BLaER1 treated with 17β-estradiol and CSF1 and Interleukin-3, amounts not matched to agents 10 nM and 100 nM (cell line): Measurements from ENCODE around the gene CSNK1A1.

Experiments
- H3K27ac ChIP-seq, 11 experiments: shearing (Covaris generic); formaldehyde crosslinking; 2 replicates each; pipeline ENCODE4 v1.8.1; 2022
- H3K27me3 ChIP-seq, 11 experiments: shearing (Covaris generic); formaldehyde crosslinking; 2 replicates each; pipeline ENCODE4 v1.8.1; 2022
- H3K36me3 ChIP-seq, 11 experiments: shearing (Covaris generic); formaldehyde crosslinking; 2 replicates each; pipeline ENCODE4 v1.8.1; 2022
- H3K4me1 ChIP-seq, 10 experiments: shearing (Covaris generic); formaldehyde crosslinking; 2 replicates each; pipeline ENCODE4 v1.8.1; 2022
- H3K4me2 ChIP-seq, 11 experiments: shearing (Covaris generic); formaldehyde crosslinking; 2 replicates each; pipeline ENCODE4 v1.8.1; 2022
- H3K4me3 ChIP-seq, 10 experiments: shearing (Covaris generic); formaldehyde crosslinking; 2 replicates each; pipeline ENCODE4 v1.8.1; 2022
- H3K9ac ChIP-seq, 11 experiments: shearing (Covaris generic); formaldehyde crosslinking; 2 replicates each; pipeline ENCODE4 v1.8.1; 2022
- H3K9me3 ChIP-seq, 11 experiments: shearing (Covaris generic); formaldehyde crosslinking; replicated peaks in 1 of 11; 2 replicates each; pipeline ENCODE4 v1.8.1; 2022
- H4K20me1 ChIP-seq, 11 experiments: shearing (Covaris generic); formaldehyde crosslinking; 2 replicates each; pipeline ENCODE4 v1.8.1; 2022
- Cebpa-rat ChIP-seq, 11 experiments: shearing (Covaris generic); IDR thresholded peaks; 2 replicates each; pipeline ENCODE4 v1.8.1; 2022

The CSNK1A1 gene

GRCh38 chr5:149561848-149562247 is 10.6 kb upstream of the CSNK1A1 start:
- peak overlapping the region in 2 of 10 experiments; percentile 5 to 48; a peak in 3 of 20 replicates for H3K4me3 ChIP-seq
- H3K9me3 ChIP-seq, result no peaks in the 10 kb centered on the region
- peak overlapping the region in 8 of 11 experiments; percentile 35 to 73 (median 56); a peak in 15 of 22 replicates for H3K9ac ChIP-seq
- H3K4me1 ChIP-seq, result peaks cover 10 to 54% (median 35%) of the 10 kb centered on the region in 10 experiments
- no peak for TF ChIP-seq Cebpa-rat (IDR thresholded peaks at IDR 0.05)
- no peaks in the 10 kb centered on the region for H3K36me3 ChIP-seq
- no peaks in the 10 kb centered on the region for H3K27me3 ChIP-seq
- no peaks in the 10 kb centered on the region for H4K20me1 ChIP-seq
- peak overlapping the region; percentile 27 to 92 (median 71); a peak in 21 of 22 replicates for H3K4me2 ChIP-seq
- peak overlapping the region in 10 of 11 experiments; percentile 24 to 88 (median 70); a peak in 18 of 22 replicates for H3K27ac ChIP-seq

GRCh38 chr5:149559706-149560105 is 8.5 kb upstream of the CSNK1A1 start:
- no peaks in the 10 kb centered on the region for H4K20me1 ChIP-seq
- H3K4me2 ChIP-seq, result peak overlapping the region in 3 of 11 experiments; percentile 41 to 92 (median 84); a peak in 6 of 22 replicates
- 0 out of 22 replicates have a peak overlapping the region, but pooled peaks of 2 of the 11 experiments have one; percentile 24 to 88 for H3K27ac ChIP-seq
- TF ChIP-seq Cebpa-rat (IDR thresholded peaks at IDR 0.05), result no peak
- H3K27me3 ChIP-seq, result no peaks in the 10 kb centered on the region
- H3K36me3 ChIP-seq, result no peaks in the 10 kb centered on the region
- H3K4me3 ChIP-seq, result no peak overlapping the region
- H3K4me1 ChIP-seq, result peaks cover 10 to 54% (median 35%) of the 10 kb centered on the region in 10 experiments
- no peak overlapping the region for H3K9ac ChIP-seq
- no peaks in the 10 kb centered on the region for H3K9me3 ChIP-seq

GRCh38 chr5:149552553-149553160 is 1.4 kb upstream of the CSNK1A1 start:
- Histone ChIP-seq H3K4me2 (peak overlapping the region; percentile 27 to 91 (median 86); a peak in 19 of 22 replicates), H3K4me3 (peak overlapping the region in 2 of 10 experiments; percentile 85 to 97; a peak in 4 of 20 replicates), H3K9ac (peak overlapping the region in 3 of 11 experiments; percentile 99 to 100 (median 99); a peak in 3 of 22 replicates), H3K36me3 (peaks cover 23 to 26% (median 23%) of the 10 kb centered on the region in 11 experiments), H3K9me3 (no peaks in the 10 kb centered on the region), H3K4me1 (peaks cover 23 to 33% (median 30%) of the 10 kb centered on the region in 10 experiments), H3K27ac (peak overlapping the region in 2 of 11 experiments; percentile 98 to 99; a peak in 1 of 22 replicates), H3K27me3 (no peaks in the 10 kb centered on the region), H4K20me1 (peaks cover 25 to 32% (median 26%) of the 10 kb centered on the region in 11 experiments)
- no peak for TF ChIP-seq Cebpa-rat (IDR thresholded peaks at IDR 0.05)

- H3K4me2 ChIP-seq, result peak overlapping the region; percentile 74 to 91 (median 86)
- H3K36me3 ChIP-seq, result peaks cover 28 to 31% (median 29%) of the 10 kb centered on the region in 11 experiments
- H3K9ac ChIP-seq, result peak overlapping the region; percentile 94 to 100 (median 99)
- peak overlapping the region; percentile 85 to 100 (median 93) for H3K4me3 ChIP-seq
- H3K9me3 ChIP-seq, result no peaks in the 10 kb centered on the region
- peaks cover 23 to 37% (median 34%) of the 10 kb centered on the region in 10 experiments for H3K4me1 ChIP-seq
- peaks cover 31 to 38% (median 32%) of the 10 kb centered on the region in 11 experiments for H4K20me1 ChIP-seq
- no peak for TF ChIP-seq Cebpa-rat (IDR thresholded peaks at IDR 0.05)
- peak overlapping the region; percentile 94 to 100 (median 98) for H3K27ac ChIP-seq
- H3K27me3 ChIP-seq, result no peaks in the 10 kb centered on the region
These were observed 827 bp upstream of the CSNK1A1 start for GRCh38 chr5:149552038-149552494.

- peaks cover 42 to 45% (median 42%) of the 10 kb centered on the region in 11 experiments for H3K36me3 ChIP-seq
These were observed 529 bp downstream of the CSNK1A1 start for GRCh38 chr5:149550594-149551226.

GRCh38 chr5:149550268-149550583 is 1.0 kb downstream of the CSNK1A1 start:
- TF ChIP-seq Cebpa-rat (IDR thresholded peaks at IDR 0.05), result peak in 3 of 11 experiments; percentile 31 to 44 (median 41); a peak in 4 of 22 replicates

More at GRCh38 chr5:149550594-149551226, 529 bp downstream of the CSNK1A1 start:
- peak overlapping the region; percentile 94 to 100 (median 99) for H3K9ac ChIP-seq
- TF ChIP-seq Cebpa-rat (IDR thresholded peaks at IDR 0.05), result no peak
- H3K4me2 ChIP-seq, result peak overlapping the region; percentile 83 to 99 (median 93)
- peak overlapping the region; percentile 94 to 100 (median 98) for H3K27ac ChIP-seq
- peaks cover 29 to 50% (median 37%) of the 10 kb centered on the region in 10 experiments for H3K4me1 ChIP-seq
- H3K4me3 ChIP-seq, result peak overlapping the region; percentile 85 to 100 (median 93)
- peaks cover 44 to 52% (median 45%) of the 10 kb centered on the region in 11 experiments for H4K20me1 ChIP-seq
- no peaks in the 10 kb centered on the region for H3K27me3 ChIP-seq
- H3K9me3 ChIP-seq, result no peaks in the 10 kb centered on the region

GRCh38 chr5:149549461-149550267 is 1.6 kb downstream of the CSNK1A1 start:
- no peak for TF ChIP-seq Cebpa-rat (IDR thresholded peaks at IDR 0.05)
- peak overlapping the region; percentile 94 to 100 (median 98) for H3K27ac ChIP-seq
- H3K9ac ChIP-seq, result peak overlapping the region; percentile 94 to 100 (median 99)
- no peaks in the 10 kb centered on the region for H3K9me3 ChIP-seq
- peak overlapping the region; percentile 83 to 99 (median 93) for H3K4me2 ChIP-seq
- peaks cover 55 to 62% (median 56%) of the 10 kb centered on the region in 11 experiments for H4K20me1 ChIP-seq
- H3K36me3 ChIP-seq, result peaks cover 52 to 55% (median 53%) of the 10 kb centered on the region in 11 experiments
- peak overlapping the region; percentile 85 to 100 (median 93) for H3K4me3 ChIP-seq
- H3K27me3 ChIP-seq, result no peaks in the 10 kb centered on the region
- peaks cover 30 to 60% (median 37%) of the 10 kb centered on the region in 10 experiments for H3K4me1 ChIP-seq

More at GRCh38 chr5:149550268-149550583, 1.0 kb downstream of the CSNK1A1 start:
- Histone ChIP-seq H3K9ac (peak overlapping the region; percentile 94 to 100 (median 99)), H3K9me3 (no peaks in the 10 kb centered on the region), H3K36me3 (peaks cover 46 to 50% (median 47%) of the 10 kb centered on the region in 11 experiments), H3K4me3 (peak overlapping the region; percentile 85 to 100 (median 93)), H3K4me2 (peak overlapping the region; percentile 83 to 99 (median 93)), H3K27me3 (no peaks in the 10 kb centered on the region), H3K27ac (peak overlapping the region; percentile 94 to 100 (median 98)), H3K4me1 (peaks cover 30 to 54% (median 37%) of the 10 kb centered on the region in 10 experiments), H4K20me1 (peaks cover 49 to 56% (median 50%) of the 10 kb centered on the region in 11 experiments)

- no peaks in the 10 kb centered on the region for H3K27me3 ChIP-seq
- H3K4me2 ChIP-seq, result peak overlapping the region in 7 of 11 experiments; percentile 18 to 99 (median 95); a peak in 9 of 22 replicates
- TF ChIP-seq Cebpa-rat (IDR thresholded peaks at IDR 0.05), result no peak
- peaks cover 78 to 85% (median 79%) of the 10 kb centered on the region in 11 experiments for H4K20me1 ChIP-seq
- peak overlapping the region in 1 of 11 experiments; percentile 10; a peak in 1 of 22 replicates for H3K9ac ChIP-seq
- no peaks in the 10 kb centered on the region for H3K9me3 ChIP-seq
- H3K4me1 ChIP-seq, result peaks cover 24 to 72% (median 32%) of the 10 kb centered on the region in 10 experiments
- no peak overlapping the region for H3K4me3 ChIP-seq
- H3K27ac ChIP-seq, result no peak overlapping the region
- peaks cover 67 to 78% (median 75%) of the 10 kb centered on the region in 11 experiments for H3K36me3 ChIP-seq
These were observed 4.3 kb downstream of the CSNK1A1 start for GRCh38 chr5:149546974-149547373.
